K562 (cell line): Measurements from ENCODE around the gene ILK. TPM values are rescaled to one million over a fixed set of nuclear protein-coding genes. Genes with fewer than 3 reads are reported as not detected.

ENCODE experiments used
- BHLHE40 ChIP-seq: IDR thresholded peaks from 2 replicates; pipeline ENCODE4 v1.6.1; 2011; ENCODE audit warnings: low read length, improper control_type of control experiment
- DDX20 ChIP-seq: fragments of 450-650 bp; IDR thresholded peaks from 2 replicates; pipeline ENCODE4 v1.6.1; 2016; ENCODE audit warnings: missing genetic modification characterization, low read depth, mild to moderate bottlenecking, missing compliant biosample characterization, moderate library complexity
- E2F3 ChIP-seq: fragments of 250-450 bp; sonication (Bioruptor Pico); IDR thresholded peaks from 2 replicates; pipeline ENCODE4 v1.4.0; 2020; ENCODE audit warnings: mild to moderate bottlenecking
- HOXB6 ChIP-seq: fragments of 250-450 bp; sonication (Bioruptor Pico); IDR thresholded peaks from 2 replicates; pipeline ENCODE4 v1.5.1; 2022; ENCODE audit warnings: mild to moderate bottlenecking, borderline replicate concordance
- KDM2B ChIP-seq: fragments of 250-450 bp; sonication (Bioruptor Pico); IDR thresholded peaks from 2 replicates; pipeline ENCODE4 v1.8.0; 2021; ENCODE audit warnings: mild to moderate bottlenecking, moderate library complexity
- LARP7 ChIP-seq: fragments of 450-650 bp; IDR thresholded peaks from 2 replicates; pipeline ENCODE4 v1.6.1; 2016
- NBN ChIP-seq: fragments of 450-650 bp; IDR thresholded peaks from 2 replicates; pipeline ENCODE4 v1.6.1; 2016; ENCODE audit warnings: low read depth, mild to moderate bottlenecking
- NCOA6 ChIP-seq: fragments of 450-650 bp; IDR thresholded peaks from 2 replicates; pipeline ENCODE4 v1.6.1; 2017; ENCODE audit warnings: mild to moderate bottlenecking
- PRPF4 ChIP-seq: fragments of 200-400 bp; formaldehyde crosslinking; IDR thresholded peaks from one replicate; pipeline ENCODE4 v1.6.1; 2017; ENCODE audit warnings: low read length, low read depth, mild to moderate bottlenecking; ENCODE audit not compliant: insufficient read depth, poor library complexity, severe bottlenecking
- RAD51 ChIP-seq: fragments of 450-650 bp; IDR thresholded peaks from 2 replicates; pipeline ENCODE4 v1.7.1; 2016; ENCODE audit warnings: low read depth, mild to moderate bottlenecking, borderline replicate concordance
- RBM22 ChIP-seq: fragments of 200-400 bp; formaldehyde crosslinking; IDR thresholded peaks from 2 replicates; pipeline ENCODE4 v1.6.1; 2018; ENCODE audit warnings: low read length, low read depth; ENCODE audit not compliant: poor library complexity, severe bottlenecking
- SOX6 ChIP-seq: fragments of 450-650 bp; IDR thresholded peaks from 2 replicates; pipeline ENCODE4 v1.6.1; 2014; ENCODE audit warnings: mild to moderate bottlenecking
- STAG1 ChIP-seq: sonication (generic); formaldehyde crosslinking; IDR thresholded peaks from 2 replicates; pipeline ENCODE4 v1.5.0; 2020; ENCODE audit warnings: missing genetic modification reagents, borderline replicate concordance
- ZNF12 ChIP-seq: sonication (generic); formaldehyde crosslinking; IDR thresholded peaks from 2 replicates; pipeline ENCODE4 v1.4.0; 2020; ENCODE audit warnings: mild to moderate bottlenecking, missing genetic modification reagents
- ZNF174 ChIP-seq: fragments of 250-450 bp; sonication (Bioruptor Pico); IDR thresholded peaks from 2 replicates; pipeline ENCODE4 v1.4.0; 2020; ENCODE audit warnings: mild to moderate bottlenecking
- ZNF561 ChIP-seq: fragments of 450-650 bp; formaldehyde crosslinking; conservative IDR thresholded peaks from 2 replicates; pipeline ENCODE4 v1.4.0; 2020; ENCODE audit warnings: mild to moderate bottlenecking, moderate library complexity
- ZNF57 ChIP-seq: fragments of 450-650 bp; formaldehyde crosslinking; IDR thresholded peaks from 2 replicates; pipeline ENCODE4 v1.4.0; 2020; ENCODE audit warnings: mild to moderate bottlenecking, moderate library complexity
- polyA plus RNA-seq, 8 experiments: library from polyadenylated mRNA; depleted of rRNA in 4 of 8; stranded (reverse) in 5 of 8; unstranded in 3 of 8; fragments of >200 nt; fragmentation: Nextera tagmentation in 2 of 8; fragmentation: Illumina TruSeq in 1 of 8; extraction: Ambion mirVana in 2 of 8; extraction: Trizol in 1 of 8; gene quantifications; 2 replicates each; pipeline versions ENCODE4 v1.2.1 to v1.2.3, GENCODE V29; 2011 to 2014; ENCODE audit warnings: inconsistent platforms in 1 of 8, missing spikeins in 1 of 8
- total RNA-seq, 7 experiments: library from RNA; depleted of rRNA in 6 of 7; stranded (reverse); fragments of >200 nt in 6 of 7; fragmentation: Illumina TruSeq in 2 of 7; extraction: Trizol in 2 of 7; gene quantifications; 2 replicates each; pipeline versions ENCODE4 v1.2.1 to v1.2.3, GENCODE V29; 2011 to 2021; ENCODE audit warnings: low replicate concordance in 1 of 7
- TF ChIP-seq, protein P1 (sequence below): fragments of 450-650 bp; IDR thresholded peaks from 2 replicates; pipeline ENCODE4 v1.6.1; 2016; ENCODE audit warnings: antibody characterized with exemption
- TF ChIP-seq, protein P2 (sequence below), 2 experiments: fragments of 200-800 bp in 1 of 2; sonication (Bioruptor generic) in 1 of 2; sonication (generic) in 1 of 2; formaldehyde crosslinking in 1 of 2; IDR thresholded peaks in 1 of 2; conservative IDR thresholded peaks in 1 of 2; 2 replicates each; pipeline versions ENCODE4 v1.5.0 to v1.6.1; 2016 to 2020; ENCODE audit warnings: missing compliant biosample characterization in 1 of 2, missing genetic modification characterization in 1 of 2, missing genetic modification reagents in 1 of 2
- TF ChIP-seq, protein P3 (sequence below): fragments of 450-650 bp; IDR thresholded peaks from 2 replicates; pipeline ENCODE4 v1.6.1; 2017; ENCODE audit warnings: antibody characterized with exemption
- TF ChIP-seq, protein P4 (sequence below): sonication (generic); formaldehyde crosslinking; IDR thresholded peaks from 2 replicates; pipeline ENCODE4 v1.8.1; 2023; ENCODE audit warnings: mild to moderate bottlenecking, missing genetic modification reagents
- TF ChIP-seq, protein P5 (sequence below): fragments of 250-450 bp; sonication (Bioruptor Pico); IDR thresholded peaks from 2 replicates; pipeline ENCODE4 v1.8.0; 2021; ENCODE audit warnings: moderate library complexity, mild to moderate bottlenecking, inconsistent platforms
- TF ChIP-seq, protein P6 (sequence below): fragments of 450-650 bp; conservative IDR thresholded peaks from 2 replicates; pipeline ENCODE4 v1.6.1; 2016; ENCODE audit warnings: missing genetic modification characterization, low read depth, mild to moderate bottlenecking, control low read depth, missing compliant biosample characterization

ILK gene
- total and polyA plus RNA-seq, 9 of the 15 experiments (the other 6 are each of a cell fraction or from before 2014, with no cell fraction given): 43.3 to 95.9 (median 58.9) TPM

DNA sequence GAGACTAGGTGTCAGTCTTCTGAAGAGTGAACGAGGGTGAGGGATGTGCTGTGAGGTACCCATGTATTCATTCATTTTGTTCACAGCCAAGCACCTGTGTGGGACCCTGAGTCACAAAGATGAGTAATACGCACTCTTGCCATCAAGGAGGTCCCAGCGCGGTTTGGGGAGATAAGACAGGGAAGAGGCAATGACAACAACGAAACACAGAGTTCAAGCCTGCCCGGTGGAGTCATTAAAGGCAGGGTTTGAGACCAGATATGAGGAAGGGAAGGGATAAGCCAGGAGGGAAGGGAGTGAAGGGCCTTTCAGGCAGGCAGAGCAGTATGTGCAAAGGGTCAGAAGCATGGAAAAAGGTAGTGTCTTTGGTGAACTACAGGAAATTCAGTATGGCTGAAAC lies 47.4 kb downstream of the ILK start (continued):
- TF ChIP-seq, protein P1, sequence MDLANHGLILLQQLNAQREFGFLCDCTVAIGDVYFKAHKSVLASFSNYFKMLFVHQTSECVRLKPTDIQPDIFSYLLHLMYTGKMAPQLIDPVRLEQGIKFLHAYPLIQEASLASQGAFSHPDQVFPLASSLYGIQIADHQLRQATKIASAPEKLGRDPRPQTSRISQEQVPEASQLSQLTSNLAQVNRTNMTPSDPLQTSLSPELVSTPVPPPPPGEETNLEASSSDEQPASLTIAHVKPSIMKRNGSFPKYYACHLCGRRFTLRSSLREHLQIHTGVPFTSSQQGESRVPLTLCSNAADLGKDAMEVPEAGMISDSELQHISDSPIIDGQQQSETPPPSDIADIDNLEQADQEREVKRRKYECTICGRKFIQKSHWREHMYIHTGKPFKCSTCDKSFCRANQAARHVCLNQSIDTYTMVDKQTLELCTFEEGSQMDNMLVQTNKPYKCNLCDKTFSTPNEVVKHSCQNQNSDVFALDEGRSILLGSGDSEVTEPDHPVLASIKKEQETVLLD: peak; percentile 39; the same call in 1 of the 2 replicates
- TF ChIP-seq PRPF4 (no peak), LARP7 (no peak), STAG1 (CRISPR knock-in tag) (no peak), HOXB6 (CRISPR knock-in tag) (no peak), ZNF57 (CRISPR knock-in tag) (no peak), ZNF174 (no peak), NBN (peak; percentile 55; the same call in 1 of the 2 replicates), DDX20 (tag) (no peak), RBM22 (no peak), E2F3 (CRISPR knock-in tag) (no peak), ZNF12 (CRISPR knock-in tag) (no peak), ZNF561 (CRISPR knock-in tag) (no peak), RAD51 (no peak), BHLHE40 (peak; percentile 36; the same call in 1 of the 2 replicates), KDM2B (no peak), SOX6 (peak; percentile 76), NCOA6 (no peak)
- TF ChIP-seq, protein P2, sequence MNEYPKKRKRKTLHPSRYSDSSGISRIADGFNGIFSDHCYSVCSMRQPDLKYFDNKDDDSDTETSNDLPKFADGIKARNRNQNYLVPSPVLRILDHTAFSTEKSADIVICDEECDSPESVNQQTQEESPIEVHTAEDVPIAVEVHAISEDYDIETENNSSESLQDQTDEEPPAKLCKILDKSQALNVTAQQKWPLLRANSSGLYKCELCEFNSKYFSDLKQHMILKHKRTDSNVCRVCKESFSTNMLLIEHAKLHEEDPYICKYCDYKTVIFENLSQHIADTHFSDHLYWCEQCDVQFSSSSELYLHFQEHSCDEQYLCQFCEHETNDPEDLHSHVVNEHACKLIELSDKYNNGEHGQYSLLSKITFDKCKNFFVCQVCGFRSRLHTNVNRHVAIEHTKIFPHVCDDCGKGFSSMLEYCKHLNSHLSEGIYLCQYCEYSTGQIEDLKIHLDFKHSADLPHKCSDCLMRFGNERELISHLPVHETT (CRISPR knock-in tag; conservative IDR thresholded peaks at IDR 0.05 in 1 of 2, IDR thresholded peaks at IDR 0.05 in 1 of 2): no peak
- TF ChIP-seq, protein P3, sequence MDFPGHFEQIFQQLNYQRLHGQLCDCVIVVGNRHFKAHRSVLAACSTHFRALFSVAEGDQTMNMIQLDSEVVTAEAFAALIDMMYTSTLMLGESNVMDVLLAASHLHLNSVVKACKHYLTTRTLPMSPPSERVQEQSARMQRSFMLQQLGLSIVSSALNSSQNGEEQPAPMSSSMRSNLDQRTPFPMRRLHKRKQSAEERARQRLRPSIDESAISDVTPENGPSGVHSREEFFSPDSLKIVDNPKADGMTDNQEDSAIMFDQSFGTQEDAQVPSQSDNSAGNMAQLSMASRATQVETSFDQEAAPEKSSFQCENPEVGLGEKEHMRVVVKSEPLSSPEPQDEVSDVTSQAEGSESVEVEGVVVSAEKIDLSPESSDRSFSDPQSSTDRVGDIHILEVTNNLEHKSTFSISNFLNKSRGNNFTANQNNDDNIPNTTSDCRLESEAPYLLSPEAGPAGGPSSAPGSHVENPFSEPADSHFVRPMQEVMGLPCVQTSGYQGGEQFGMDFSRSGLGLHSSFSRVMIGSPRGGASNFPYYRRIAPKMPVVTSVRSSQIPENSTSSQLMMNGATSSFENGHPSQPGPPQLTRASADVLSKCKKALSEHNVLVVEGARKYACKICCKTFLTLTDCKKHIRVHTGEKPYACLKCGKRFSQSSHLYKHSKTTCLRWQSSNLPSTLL: no peak
- TF ChIP-seq, protein P4, sequence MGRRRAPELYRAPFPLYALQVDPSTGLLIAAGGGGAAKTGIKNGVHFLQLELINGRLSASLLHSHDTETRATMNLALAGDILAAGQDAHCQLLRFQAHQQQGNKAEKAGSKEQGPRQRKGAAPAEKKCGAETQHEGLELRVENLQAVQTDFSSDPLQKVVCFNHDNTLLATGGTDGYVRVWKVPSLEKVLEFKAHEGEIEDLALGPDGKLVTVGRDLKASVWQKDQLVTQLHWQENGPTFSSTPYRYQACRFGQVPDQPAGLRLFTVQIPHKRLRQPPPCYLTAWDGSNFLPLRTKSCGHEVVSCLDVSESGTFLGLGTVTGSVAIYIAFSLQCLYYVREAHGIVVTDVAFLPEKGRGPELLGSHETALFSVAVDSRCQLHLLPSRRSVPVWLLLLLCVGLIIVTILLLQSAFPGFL: no peak
- TF ChIP-seq, protein P5, sequence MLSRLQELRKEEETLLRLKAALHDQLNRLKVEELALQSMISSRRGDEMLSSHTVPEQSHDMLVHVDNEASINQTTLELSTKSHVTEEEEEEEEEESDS (CRISPR knock-in tag): no peak
- TF ChIP-seq, protein P6, sequence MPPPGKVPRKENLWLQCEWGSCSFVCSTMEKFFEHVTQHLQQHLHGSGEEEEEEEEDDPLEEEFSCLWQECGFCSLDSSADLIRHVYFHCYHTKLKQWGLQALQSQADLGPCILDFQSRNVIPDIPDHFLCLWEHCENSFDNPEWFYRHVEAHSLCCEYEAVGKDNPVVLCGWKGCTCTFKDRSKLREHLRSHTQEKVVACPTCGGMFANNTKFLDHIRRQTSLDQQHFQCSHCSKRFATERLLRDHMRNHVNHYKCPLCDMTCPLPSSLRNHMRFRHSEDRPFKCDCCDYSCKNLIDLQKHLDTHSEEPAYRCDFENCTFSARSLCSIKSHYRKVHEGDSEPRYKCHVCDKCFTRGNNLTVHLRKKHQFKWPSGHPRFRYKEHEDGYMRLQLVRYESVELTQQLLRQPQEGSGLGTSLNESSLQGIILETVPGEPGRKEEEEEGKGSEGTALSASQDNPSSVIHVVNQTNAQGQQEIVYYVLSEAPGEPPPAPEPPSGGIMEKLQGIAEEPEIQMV: no peak
